Uterus (tissue), 2 donors: Measurements from ENCODE around the gene R3HDM2.

Source experiments
- CTCF ChIP-seq, 4 experiments: fragments of 200-600 bp in 2 of 4; fragments of 450-650 bp in 2 of 4; sonication (generic) in 2 of 4; IDR thresholded peaks; one replicate each; pipeline ENCODE4 v1.5.1; 2016 to 2019; ENCODE audit warnings: antibody characterized with exemption in 4 of 4, mild to moderate bottlenecking in 2 of 4, moderate library complexity in 1 of 4
- POLR2A ChIP-seq, 2 donors: fragments of 450-650 bp; IDR thresholded peaks; one replicate each; pipeline ENCODE4 v1.6.1; 2016; ENCODE audit warnings: antibody characterized with exemption in 2 of 2, mild to moderate bottlenecking in 1 of 2, moderate library complexity in 1 of 2

GRCh38 chr12:57454213-57454565, 23.3 kb upstream of the R3HDM2 start:
- TF ChIP-seq CTCF (IDR thresholded peaks at IDR 0.05): no peak
- no peak for TF ChIP-seq POLR2A (IDR thresholded peaks at IDR 0.05)
